CD4-positive, alpha-beta T cell treated with Interleukin-4 for 1 hour (primary cell): Measurements from ENCODE around the gene MBTD1.
A peak's percentile ranks its signal among the peaks of the same experiment; 100 is the strongest.
"Not testable (repeated sequence)": the region's sequence is repeated elsewhere in the genome, so short reads cannot be mapped to it uniquely, and the experiment has no call there.

ENCODE experiments used
- DNase-seq, 2 donors: peaks; one replicate each; pipeline ENCODE4 v3.0.0-alpha.2; 2020 to 2022

The MBTD1 gene

GRCh38 chr17:51185763-51186332 lies 74.0 kb downstream of the MBTD1 start:
- DNase-seq, result no peak

- DNase-seq, result no peak
Observed at GRCh38 chr17:51184124-51184523, 75.7 kb downstream of the MBTD1 start.

GRCh38 chr17:51180486-51180885 lies 79.4 kb downstream of the MBTD1 start:
- no peak for DNase-seq

- not testable (repeated sequence) for DNase-seq
Observed at GRCh38 chr17:51172030-51172429, 87.8 kb downstream of the MBTD1 start.

GRCh38 chr17:51170736-51171135 lies 89.1 kb downstream of the MBTD1 start:
- DNase-seq, result no peak

- DNase-seq, result no peak
Observed at GRCh38 chr17:51169340-51169739, 90.5 kb downstream of the MBTD1 start.

GRCh38 chr17:51166987-51167931 lies 92.6 kb downstream of the MBTD1 start:
- peak; percentile 54 to 63 for DNase-seq

- peak; percentile 62 to 70 for DNase-seq
Observed at GRCh38 chr17:51166198-51166986, 93.5 kb downstream of the MBTD1 start, which contains the start of gene NME2. TSS of gene NME2 (plus strand) at chr17:51166411. CDS start at chr17:51166831, 420 bp downstream.

- no peak for DNase-seq
Observed at GRCh38 chr17:51165680-51166197, 94.1 kb downstream of the MBTD1 start.

- DNase-seq, result no peak
Observed at GRCh38 chr17:51164911-51165679, 94.8 kb downstream of the MBTD1 start.

- DNase-seq, result no peak
Observed at GRCh38 chr17:51161541-51161940, 98.3 kb downstream of the MBTD1 start.

GRCh38 chr17:51159604-51160003 lies 100.2 kb downstream of the MBTD1 start:
- DNase-seq, result no peak

GRCh38 chr17:51155416-51155815 lies 104.4 kb downstream of the MBTD1 start:
- DNase-seq, result no peak

- peak in 1 of 2 donors; percentile 10 for DNase-seq
Observed at GRCh38 chr17:51154176-51154575, 105.7 kb downstream of the MBTD1 start.

- DNase-seq, result peak; percentile 98 to 99
Observed at GRCh38 chr17:51153210-51154072, 106.4 kb downstream of the MBTD1 start, which contains the start of gene NME1. TSS of gene NME1 (plus strand) at chr17:51153559. CDS start at chr17:51155655, 2,096 bp downstream.

GRCh38 chr17:51152766-51153209 lies 107.1 kb downstream of the MBTD1 start:
- DNase-seq, result no peak

GRCh38 chr17:51150932-51151331 lies 108.9 kb downstream of the MBTD1 start:
- DNase-seq, result no peak

GRCh38 chr17:51149163-51149562 lies 110.7 kb downstream of the MBTD1 start:
- DNase-seq, result no peak

GRCh38 chr17:51147650-51148049 lies 112.2 kb downstream of the MBTD1 start:
- no peak for DNase-seq

- no peak for DNase-seq
Observed at GRCh38 chr17:51144266-51145022, 115.4 kb downstream of the MBTD1 start.
